MM.1S (cell line): Measurements from ENCODE around the gene STAT1.

ENCODE experiments used
- DNase-seq: peaks from one replicate; pipeline ENCODE4 v3.0.0-alpha.2; 2015
- H2AFZ ChIP-seq: fragments of 300-600 bp; sonication (generic); 2 replicates; pipeline ENCODE4 v1.6.0; 2016; ENCODE audit warnings: antibody characterized with exemption, low read length
- H3F3A ChIP-seq: fragments of 300-600 bp; sonication (generic); 2 replicates; pipeline ENCODE4 v1.6.1; 2016; ENCODE audit warnings: mild to moderate bottlenecking, antibody characterized with exemption, low read length, moderate library complexity, mixed read lengths; ENCODE audit not compliant: insufficient read depth
- H3K27ac ChIP-seq: fragments of 300-600 bp; sonication (generic); 2 replicates; pipeline ENCODE4 v1.5.1; 2016; ENCODE audit warnings: mild to moderate bottlenecking, low read length
- H3K27me3 ChIP-seq: fragments of 300-600 bp; sonication (generic); replicated peaks from 2 replicates; pipeline ENCODE4 v1.6.0; 2016; ENCODE audit warnings: low read length; ENCODE audit not compliant: insufficient read depth
- H3K36me3 ChIP-seq: fragments of 300-600 bp; sonication (generic); replicated peaks from 2 replicates; pipeline ENCODE4 v1.6.1; 2016; ENCODE audit warnings: mild to moderate bottlenecking, low read length, mixed read lengths; ENCODE audit not compliant: insufficient read depth
- H3K4me1 ChIP-seq: fragments of 300-600 bp; sonication (generic); 2 replicates; pipeline ENCODE4 v1.6.1; 2016; ENCODE audit warnings: low read length, mixed read lengths
- H3K4me2 ChIP-seq: fragments of 300-600 bp; sonication (generic); 2 replicates; pipeline ENCODE4 v1.6.0; 2016; ENCODE audit warnings: low read depth, low read length
- H3K4me3 ChIP-seq: fragments of 300-600 bp; sonication (generic); 2 replicates; pipeline ENCODE4 v1.5.1; 2016; ENCODE audit warnings: low read length, mixed read lengths
- H3K79me2 ChIP-seq: fragments of 300-600 bp; sonication (generic); 2 replicates; pipeline ENCODE4 v1.6.1; 2016; ENCODE audit warnings: mixed run types, low read length, mixed read lengths
- H3K9ac ChIP-seq: fragments of 300-600 bp; sonication (generic); 2 replicates; pipeline ENCODE4 v1.6.1; 2016; ENCODE audit warnings: low read length, mixed read lengths
- H3K9me2 ChIP-seq: fragments of 300-600 bp; sonication (generic); replicated peaks from 2 replicates; pipeline ENCODE4 v1.6.1; 2016; ENCODE audit warnings: mild to moderate bottlenecking, low read length, mixed read lengths; ENCODE audit not compliant: insufficient read depth
- H3K9me3 ChIP-seq: fragments of 300-600 bp; sonication (generic); replicated peaks from 2 replicates; pipeline ENCODE4 v1.6.1; 2016; ENCODE audit warnings: mild to moderate bottlenecking, low read length, mixed read lengths; ENCODE audit not compliant: insufficient read depth
- H4K20me1 ChIP-seq: fragments of 300-600 bp; sonication (generic); 2 replicates; pipeline ENCODE4 v1.6.1; 2016; ENCODE audit warnings: mild to moderate bottlenecking, low read length, moderate library complexity, mixed read lengths; ENCODE audit not compliant: insufficient read depth
- CTCF ChIP-seq: fragments of 300-600 bp; sonication (generic); IDR thresholded peaks from 2 replicates; pipeline ENCODE4 v1.5.1; 2016; ENCODE audit warnings: antibody characterized with exemption, low read length, mixed read lengths
- EZH2 ChIP-seq: fragments of 300-600 bp; sonication (generic); optimal IDR thresholded peaks from 2 replicates; pipeline ENCODE3; 2017; ENCODE audit warnings: low read depth, mild to moderate bottlenecking, antibody characterized with exemption, low read length, mixed read lengths
- EZH2phosphoT487 ChIP-seq: fragments of 300-600 bp; sonication (generic); IDR thresholded peaks from 2 replicates; pipeline ENCODE4 v1.6.1; 2018; ENCODE audit warnings: antibody characterized with exemption, low read length

STAT1 gene

GRCh38 chr2:190999949-191000665 is 13.9 kb downstream of the STAT1 start:
- Histone ChIP-seq H3K27ac (no peak overlapping the region), H3K4me2 (no peak overlapping the region), H3K9me2 (no peaks in the 10 kb centered on the region), H2AFZ (no peak overlapping the region), H3K9ac (no peak overlapping the region), H4K20me1 (no peaks in the 10 kb centered on the region), H3K4me3 (no peak overlapping the region), H3F3A (no peaks in the 10 kb centered on the region), H3K4me1 (no peaks in the 10 kb centered on the region), H3K9me3 (no peaks in the 10 kb centered on the region), H3K36me3 (peaks cover 2% of the 10 kb centered on the region; the same call in 1 of the 2 replicates), H3K27me3 (no peaks in the 10 kb centered on the region), H3K79me2 (no peaks in the 10 kb centered on the region)
- DNase-seq: no peak
- TF ChIP-seq CTCF: no peak
- no peak for TF ChIP-seq EZH2phosphoT487

GRCh38 chr2:190999058-190999457 is 14.9 kb downstream of the STAT1 start:
- Histone ChIP-seq H3K4me1 (no peaks in the 10 kb centered on the region), H3K36me3 (peaks cover 2% of the 10 kb centered on the region; the same call in 1 of the 2 replicates), H3K9me3 (no peaks in the 10 kb centered on the region), H3K9ac (no peak overlapping the region), H3K4me2 (no peak overlapping the region), H3K27me3 (no peaks in the 10 kb centered on the region), H3K27ac (no peak overlapping the region), H3K4me3 (no peak overlapping the region), H4K20me1 (no peaks in the 10 kb centered on the region), H3F3A (no peaks in the 10 kb centered on the region), H3K9me2 (no peaks in the 10 kb centered on the region), H2AFZ (no peak overlapping the region), H3K79me2 (no peaks in the 10 kb centered on the region)
- no peak for DNase-seq
- no peak for TF ChIP-seq EZH2
- no peak for TF ChIP-seq EZH2phosphoT487
- no peak for TF ChIP-seq CTCF

- Histone ChIP-seq H3K79me2 (no peaks in the 10 kb centered on the region), H3K36me3 (peaks cover 2% of the 10 kb centered on the region; the same call in 1 of the 2 replicates), H4K20me1 (no peaks in the 10 kb centered on the region), H3K4me3 (no peak overlapping the region), H3K4me2 (no peak overlapping the region), H3K27me3 (no peaks in the 10 kb centered on the region), H3K4me1 (no peaks in the 10 kb centered on the region), H3K9me3 (no peaks in the 10 kb centered on the region), H3F3A (no peaks in the 10 kb centered on the region), H3K9me2 (no peaks in the 10 kb centered on the region), H2AFZ (no peak overlapping the region), H3K9ac (no peak overlapping the region), H3K27ac (no peak overlapping the region)
- no peak for TF ChIP-seq EZH2
- TF ChIP-seq CTCF: no peak
- TF ChIP-seq EZH2phosphoT487: no peak
- no peak for DNase-seq
Observed at GRCh38 chr2:190997526-190998113, 16.4 kb downstream of the STAT1 start.
